ENCODE results near the gene GFRA1.
"Not testable (repeated sequence)": the region's sequence is repeated elsewhere in the genome, so short reads cannot be mapped to it uniquely, and the experiment has no call there.

Gene GFRA1

GRCh38 chr10:116169782-116170445 is 103.1 kb downstream of the GFRA1 start:
- H3K4me3 ChIP-seq (ENCODE audit: low read depth, low read length), result no peak overlapping the region
- DNase-seq (ENCODE audit: low read depth), result no peak
- TF ChIP-seq CTCF (IDR thresholded peaks at IDR 0.05; ENCODE audit: insufficient read depth, low read depth, low read length, missing control alignments), result no peak

DNA sequence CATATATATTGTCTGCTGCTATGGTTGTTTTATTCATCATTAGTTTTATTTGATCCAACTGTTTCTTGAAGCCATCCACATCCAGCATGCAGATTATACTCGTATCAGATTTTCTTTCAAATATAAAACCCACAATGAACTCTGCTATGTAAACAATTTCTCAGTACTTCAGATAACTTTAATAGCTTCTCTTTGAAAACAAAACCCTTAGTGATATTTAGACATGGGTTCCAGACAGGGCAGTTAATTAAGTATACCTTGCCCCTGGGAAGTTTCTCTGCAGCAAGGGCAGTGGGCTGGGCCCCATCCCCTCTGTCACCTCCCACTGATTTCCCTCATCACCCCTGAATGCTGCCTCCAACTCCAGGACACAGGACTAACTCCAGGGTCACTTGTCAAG is 104.3 kb downstream of the GFRA1 start:
- DNase-seq (ENCODE audit: low read depth), result no peak
- no peak for TF ChIP-seq CTCF (IDR thresholded peaks at IDR 0.05; ENCODE audit: insufficient read depth, low read depth, low read length, missing control alignments)

DNA sequence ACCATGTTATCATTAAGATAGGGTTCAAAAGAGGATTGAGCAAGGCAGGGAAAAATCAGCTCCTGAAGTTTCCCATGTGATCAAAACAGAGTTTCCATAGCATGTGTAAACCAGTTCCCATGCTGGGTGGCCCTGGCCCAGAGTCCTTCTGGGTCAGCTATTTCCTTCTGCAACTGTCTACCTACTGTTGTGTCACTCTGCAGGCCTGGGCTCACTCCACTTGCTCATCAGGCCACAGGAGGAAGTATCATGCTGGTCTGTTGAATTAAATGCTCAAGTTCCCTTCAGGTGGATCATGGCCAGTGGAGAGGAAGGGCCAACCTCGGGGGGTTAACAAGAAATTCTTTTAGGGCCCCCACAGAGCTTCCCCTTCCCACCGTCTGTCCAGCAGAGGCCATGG is 104.7 kb downstream of the GFRA1 start:
- H3K4me3 ChIP-seq (ENCODE audit: low read depth, low read length), result no peak overlapping the region
- no peak for TF ChIP-seq CTCF (IDR thresholded peaks at IDR 0.05; ENCODE audit: insufficient read depth, low read depth, low read length, missing control alignments)
- no peak for DNase-seq (ENCODE audit: low read depth)

More for the DNA sequence above, 104.3 kb downstream of the GFRA1 start:
- H3K4me3 ChIP-seq (ENCODE audit: low read depth, low read length), result no peak overlapping the region

GRCh38 chr10:116165941-116166340 is 107.1 kb downstream of the GFRA1 start:
- DNase-seq (ENCODE audit: low read depth), result not testable (repeated sequence)

GRCh38 chr10:116164291-116164690 is 108.7 kb downstream of the GFRA1 start:
- TF ChIP-seq CTCF (IDR thresholded peaks at IDR 0.05; ENCODE audit: insufficient read depth, low read depth, low read length, missing control alignments), result no peak
- no peak for DNase-seq (ENCODE audit: low read depth)
- no peak overlapping the region for H3K4me3 ChIP-seq (ENCODE audit: low read depth, low read length)

More at GRCh38 chr10:116165941-116166340, 107.1 kb downstream of the GFRA1 start:
- H3K4me3 ChIP-seq (ENCODE audit: low read depth, low read length), result not testable (repeated sequence)

DNA sequence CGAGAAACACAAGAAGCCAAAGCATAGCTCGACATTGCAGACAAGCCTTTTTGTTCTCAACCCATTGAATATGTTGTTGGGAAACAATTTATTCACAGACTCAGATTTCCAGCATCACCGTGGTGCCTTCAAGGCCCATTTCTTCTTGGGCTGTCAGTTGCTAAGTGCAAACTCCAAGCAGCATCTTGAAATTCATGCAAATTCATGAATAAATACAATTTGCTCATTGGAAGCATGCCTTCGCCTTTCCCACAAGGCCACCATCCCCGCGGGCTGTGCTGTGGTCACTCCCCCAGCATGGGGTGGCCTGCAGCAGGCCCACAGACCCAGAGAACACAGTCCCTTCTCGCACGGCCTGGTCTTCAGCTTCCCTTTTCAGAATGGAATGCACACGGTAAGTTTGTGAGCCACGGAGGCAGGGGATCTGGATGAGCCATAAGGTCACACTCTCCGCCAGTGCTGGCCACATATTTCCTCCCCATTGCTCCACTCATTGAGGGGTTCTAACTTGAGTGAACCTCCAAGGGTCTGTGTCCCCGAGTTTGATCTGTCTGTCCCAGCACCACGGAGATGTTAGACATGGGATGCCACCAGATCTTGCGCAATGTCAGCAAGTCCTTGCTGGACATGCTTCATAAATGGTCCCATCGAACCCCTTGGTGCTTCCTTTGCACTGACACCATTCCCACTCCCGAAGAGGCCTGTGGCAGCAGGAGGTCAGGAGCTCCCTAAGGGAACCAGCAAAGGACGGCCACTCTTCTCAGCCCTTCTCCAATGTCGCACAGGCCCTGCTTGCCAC is 109.5 kb downstream of the GFRA1 start:
- no peak for TF ChIP-seq CTCF (IDR thresholded peaks at IDR 0.05; ENCODE audit: insufficient read depth, low read depth, low read length, missing control alignments)
- no peak for DNase-seq (ENCODE audit: low read depth)
- H3K4me3 ChIP-seq (ENCODE audit: low read depth, low read length), result no peak overlapping the region

- DNase-seq (ENCODE audit: low read depth), result no peak
- TF ChIP-seq CTCF (IDR thresholded peaks at IDR 0.05; ENCODE audit: insufficient read depth, low read depth, low read length, missing control alignments), result no peak
- H3K4me3 ChIP-seq (ENCODE audit: low read depth, low read length), result no peak overlapping the region
Measured at GRCh38 chr10:116162851-116163250, 110.2 kb downstream of the GFRA1 start.
